ENCODE measurements around the gene MC2R. TPM values are rescaled to one million over a fixed set of nuclear protein-coding genes. Genes with fewer than 3 reads are reported as not detected.

Gene MC2R
- total RNA-seq, 1 experiment from 2014 or later, result not detected

- no peak overlapping the region for H3K4me2 ChIP-seq (ENCODE audit: insufficient read depth, insufficient read length, low read length)
- Mint-ChIP-seq H3K27me3 (ENCODE audit: low read depth) (no peaks in the 10 kb centered on the region; the same call in 1 of the 2 replicates), H3K4me3 (no peak overlapping the region), H3K9me3 (no peaks in the 10 kb centered on the region; a peak in 1 of 5 replicates), H3K27ac (no peak overlapping the region), H3K4me1 (peaks cover 12 to 30% of the 10 kb centered on the region in 2 experiments), H3K36me3 (ENCODE audit: insufficient read depth in 1 of 3, low read depth in 3 of 3) (no peaks in the 10 kb centered on the region)
- H2BK15ac ChIP-seq (ENCODE audit: low read depth, low read length), result no peak overlapping the region
- no peak overlapping the region for H3K4ac ChIP-seq (ENCODE audit: low read depth, low read length)
- H3K9me3 ChIP-seq (ENCODE audit: control insufficient read depth, low read depth, low read length), result no peaks in the 10 kb centered on the region
- H3K27me3 ChIP-seq (ENCODE audit: insufficient read depth, low read length), result no peaks in the 10 kb centered on the region
- H3K23ac ChIP-seq (ENCODE audit: insufficient read length, low read depth, low read length), result no peak overlapping the region
- no peak for TF ChIP-seq CTCF (conservative IDR thresholded peaks at IDR 0.05)
- no peak overlapping the region for H4K91ac ChIP-seq (ENCODE audit: insufficient read length, low read depth, low read length)
- H4K5ac ChIP-seq (ENCODE audit: insufficient read length, low read depth, low read length), result no peak overlapping the region
- no peaks in the 10 kb centered on the region for H3K79me1 ChIP-seq (ENCODE audit: insufficient read depth, low read depth, low read length, poor library complexity, severe bottlenecking)
- H2BK5ac ChIP-seq (ENCODE audit: insufficient read length, low read length), result no peak overlapping the region
- H4K20me1 ChIP-seq (ENCODE audit: control insufficient read depth, insufficient read depth, insufficient read length), result no peaks in the 10 kb centered on the region
- no peak for DNase-seq
- H3K18ac ChIP-seq (ENCODE audit: insufficient read length, low read depth, low read length), result no peak overlapping the region
- no peak overlapping the region for H2BK120ac ChIP-seq (ENCODE audit: low read depth, low read length, poor library complexity, severe bottlenecking)
- no peak overlapping the region for H2BK12ac ChIP-seq (ENCODE audit: insufficient read length, low read depth, low read length)
- no peak overlapping the region for H2AK5ac ChIP-seq (ENCODE audit: insufficient read length, low read length)
- no peaks in the 10 kb centered on the region for H3K23me2 ChIP-seq (ENCODE audit: insufficient read length, low read depth, low read length, poor library complexity, severe bottlenecking)
- WGBS (ENCODE audit: extremely low coverage, insufficient read length, low lambda C conversion rate), result no CpG with 5 or more reads among the region's 8 CpGs
- no peak overlapping the region for H3K27ac ChIP-seq (ENCODE audit: insufficient read length, low read depth, low read length)
- H3K4me1 ChIP-seq (ENCODE audit: insufficient read depth, low read length), result no peaks in the 10 kb centered on the region
- H2AFZ ChIP-seq (ENCODE audit: low read length), result no peak overlapping the region
- no peak overlapping the region for H3T11ph ChIP-seq (ENCODE audit: low read length)
- H4K8ac ChIP-seq (replicated peaks; ENCODE audit: insufficient read length, low read depth, low read length), result no peak overlapping the region
- H2BK20ac ChIP-seq (ENCODE audit: low read depth, low read length, poor library complexity, severe bottlenecking), result no peak overlapping the region
- H3K14ac ChIP-seq (ENCODE audit: insufficient read depth, low read length), result no peak overlapping the region
- H3K56ac ChIP-seq (ENCODE audit: insufficient read length, low read depth, low read length), result no peak overlapping the region
- no peaks in the 10 kb centered on the region for H3K79me2 ChIP-seq (ENCODE audit: insufficient read depth, low read length)
- no peak overlapping the region for H3K9ac ChIP-seq (ENCODE audit: extremely low read depth, insufficient read length, low read length)
These were observed 24.5 kb downstream of the MC2R start for GRCh38 chr18:13890761-13891361.
